GM12801 (cell line): ENCODE measurements around the gene POLA1.

Experiments used
- CTCF ChIP-seq: IDR thresholded peaks from one replicate; pipeline ENCODE4 v1.5.1; 2011; ENCODE audit warnings: control low read depth; ENCODE audit not compliant: insufficient read length; ENCODE audit errors: extremely low read depth

Gene POLA1

GRCh38 chrX:24760363-24761000 lies 66.8 kb downstream of the POLA1 start:
- TF ChIP-seq CTCF = no peak

GRCh38 chrX:24761306-24761705 lies 67.6 kb downstream of the POLA1 start:
- TF ChIP-seq CTCF = no peak

- no peak for TF ChIP-seq CTCF
Measured at GRCh38 chrX:24763989-24764388, 70.3 kb downstream of the POLA1 start.

GRCh38 chrX:24767557-24767956 lies 73.8 kb downstream of the POLA1 start:
- TF ChIP-seq CTCF = no peak

- no peak for TF ChIP-seq CTCF
Measured at GRCh38 chrX:24768556-24768955, 74.8 kb downstream of the POLA1 start.

GRCh38 chrX:24774650-24775049 lies 80.9 kb downstream of the POLA1 start:
- TF ChIP-seq CTCF = no peak

- TF ChIP-seq CTCF = no peak
Measured at GRCh38 chrX:24775891-24776290, 82.2 kb downstream of the POLA1 start.
